Ovary (tissue), 3 donors: ENCODE results near the gene EEFSEC.

Source experiments
- CTCF ChIP-seq, 3 donors: fragments of 450-650 bp in 2 of 3; fragments of 200-600 bp in 1 of 3; IDR thresholded peaks; one replicate each; pipeline versions ENCODE4 v1.5.1 to v1.8.0; 2016 to 2022; ENCODE audit warnings: antibody characterized with exemption in 3 of 3, mild to moderate bottlenecking in 1 of 3
- EP300 ChIP-seq: sonication (generic); formaldehyde crosslinking; IDR thresholded peaks from one replicate; pipeline ENCODE4 v1.6.1; 2017; ENCODE audit warnings: antibody characterized with exemption
- POLR2A ChIP-seq: fragments of 450-650 bp; IDR thresholded peaks from one replicate; pipeline ENCODE4 v1.6.1; 2017; ENCODE audit warnings: antibody characterized with exemption, mild to moderate bottlenecking, moderate library complexity
- donor health status: DM: no; HTN: no; CAD: no.

- TF ChIP-seq CTCF (IDR thresholded peaks at IDR 0.05) (no peak), POLR2A (no peak), EP300 (no peak)
Observed at GRCh38 chr3:128282380-128283196, 129.3 kb downstream of the EEFSEC start.
